HL-60 (cell line): ENCODE data around the gene OLFM4.

Experiments used
- GABPA ChIP-seq: IDR thresholded peaks from 2 replicates; pipeline ENCODE4 v1.6.1; 2012; ENCODE audit warnings: low read depth
- POLR2AphosphoS5 ChIP-seq: IDR thresholded peaks from 2 replicates; pipeline ENCODE4 v1.6.1; 2012; ENCODE audit warnings: low read depth
- SPI1 ChIP-seq: IDR thresholded peaks from 2 replicates; pipeline ENCODE4 v1.6.1; 2012; ENCODE audit warnings: low read depth, mild to moderate bottlenecking, borderline replicate concordance
- TF ChIP-seq, protein P1 (sequence below): IDR thresholded peaks from one replicate; pipeline ENCODE4 v1.5.1; 2011; ENCODE audit warnings: low read length, control low read depth, inconsistent platforms; ENCODE audit not compliant: insufficient read depth
- TF ChIP-seq, protein P2 (sequence below): IDR thresholded peaks from 2 replicates; pipeline ENCODE4 v1.6.1; 2012; ENCODE audit warnings: low read depth; ENCODE audit not compliant: insufficient replicate concordance

DNA sequence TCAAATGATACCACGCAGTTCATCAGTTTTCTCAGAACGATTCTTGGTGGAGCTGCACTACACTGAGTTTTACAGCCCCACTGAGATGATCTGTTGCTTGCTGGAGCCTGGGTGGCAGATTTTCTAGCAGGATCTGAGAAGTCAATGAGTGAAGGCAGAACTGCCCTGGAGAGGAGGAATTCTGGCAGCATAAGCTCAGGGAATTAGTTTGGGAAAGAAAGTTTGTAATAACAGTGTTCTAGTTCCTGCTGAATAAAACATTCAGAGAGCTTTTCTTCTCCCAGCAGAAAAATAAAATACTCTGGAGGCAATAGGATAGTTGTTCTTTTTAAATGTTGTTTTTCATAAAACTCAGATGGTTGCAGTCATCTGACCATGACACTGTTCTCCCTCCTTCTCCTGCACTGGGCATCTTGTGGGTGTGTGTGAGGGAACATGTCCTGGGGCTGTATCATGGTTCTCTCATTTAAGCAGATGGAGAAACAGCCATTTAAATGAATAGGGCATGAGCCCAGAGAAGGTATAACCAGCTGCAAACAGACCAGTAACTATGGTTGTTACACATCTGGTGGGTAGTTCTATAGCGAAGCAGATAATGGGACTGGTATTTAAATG lies 29.6 kb downstream of the OLFM4 start:
- TF ChIP-seq, protein P1, sequence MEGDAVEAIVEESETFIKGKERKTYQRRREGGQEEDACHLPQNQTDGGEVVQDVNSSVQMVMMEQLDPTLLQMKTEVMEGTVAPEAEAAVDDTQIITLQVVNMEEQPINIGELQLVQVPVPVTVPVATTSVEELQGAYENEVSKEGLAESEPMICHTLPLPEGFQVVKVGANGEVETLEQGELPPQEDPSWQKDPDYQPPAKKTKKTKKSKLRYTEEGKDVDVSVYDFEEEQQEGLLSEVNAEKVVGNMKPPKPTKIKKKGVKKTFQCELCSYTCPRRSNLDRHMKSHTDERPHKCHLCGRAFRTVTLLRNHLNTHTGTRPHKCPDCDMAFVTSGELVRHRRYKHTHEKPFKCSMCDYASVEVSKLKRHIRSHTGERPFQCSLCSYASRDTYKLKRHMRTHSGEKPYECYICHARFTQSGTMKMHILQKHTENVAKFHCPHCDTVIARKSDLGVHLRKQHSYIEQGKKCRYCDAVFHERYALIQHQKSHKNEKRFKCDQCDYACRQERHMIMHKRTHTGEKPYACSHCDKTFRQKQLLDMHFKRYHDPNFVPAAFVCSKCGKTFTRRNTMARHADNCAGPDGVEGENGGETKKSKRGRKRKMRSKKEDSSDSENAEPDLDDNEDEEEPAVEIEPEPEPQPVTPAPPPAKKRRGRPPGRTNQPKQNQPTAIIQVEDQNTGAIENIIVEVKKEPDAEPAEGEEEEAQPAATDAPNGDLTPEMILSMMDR: no peak
- TF ChIP-seq GABPA (no peak), SPI1 (no peak), POLR2AphosphoS5 (no peak)
- TF ChIP-seq, protein P2, sequence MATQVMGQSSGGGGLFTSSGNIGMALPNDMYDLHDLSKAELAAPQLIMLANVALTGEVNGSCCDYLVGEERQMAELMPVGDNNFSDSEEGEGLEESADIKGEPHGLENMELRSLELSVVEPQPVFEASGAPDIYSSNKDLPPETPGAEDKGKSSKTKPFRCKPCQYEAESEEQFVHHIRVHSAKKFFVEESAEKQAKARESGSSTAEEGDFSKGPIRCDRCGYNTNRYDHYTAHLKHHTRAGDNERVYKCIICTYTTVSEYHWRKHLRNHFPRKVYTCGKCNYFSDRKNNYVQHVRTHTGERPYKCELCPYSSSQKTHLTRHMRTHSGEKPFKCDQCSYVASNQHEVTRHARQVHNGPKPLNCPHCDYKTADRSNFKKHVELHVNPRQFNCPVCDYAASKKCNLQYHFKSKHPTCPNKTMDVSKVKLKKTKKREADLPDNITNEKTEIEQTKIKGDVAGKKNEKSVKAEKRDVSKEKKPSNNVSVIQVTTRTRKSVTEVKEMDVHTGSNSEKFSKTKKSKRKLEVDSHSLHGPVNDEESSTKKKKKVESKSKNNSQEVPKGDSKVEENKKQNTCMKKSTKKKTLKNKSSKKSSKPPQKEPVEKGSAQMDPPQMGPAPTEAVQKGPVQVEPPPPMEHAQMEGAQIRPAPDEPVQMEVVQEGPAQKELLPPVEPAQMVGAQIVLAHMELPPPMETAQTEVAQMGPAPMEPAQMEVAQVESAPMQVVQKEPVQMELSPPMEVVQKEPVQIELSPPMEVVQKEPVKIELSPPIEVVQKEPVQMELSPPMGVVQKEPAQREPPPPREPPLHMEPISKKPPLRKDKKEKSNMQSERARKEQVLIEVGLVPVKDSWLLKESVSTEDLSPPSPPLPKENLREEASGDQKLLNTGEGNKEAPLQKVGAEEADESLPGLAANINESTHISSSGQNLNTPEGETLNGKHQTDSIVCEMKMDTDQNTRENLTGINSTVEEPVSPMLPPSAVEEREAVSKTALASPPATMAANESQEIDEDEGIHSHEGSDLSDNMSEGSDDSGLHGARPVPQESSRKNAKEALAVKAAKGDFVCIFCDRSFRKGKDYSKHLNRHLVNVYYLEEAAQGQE: no peak
